HCT116 (cell line): ENCODE results near the gene GPX3. TPM values are rescaled to one million over a fixed set of nuclear protein-coding genes. Genes with fewer than 3 reads are reported as not detected.

Experiments used
- ATAC-seq: fragments of 200-7000 bp; cut with Tn5 transposase; 2 replicates; pipeline ENCODE4 v1.9.1; 2020; ENCODE audit warnings: mild to moderate bottlenecking, moderate library complexity
- BruUV-seq: library from RNA; stranded (reverse); fragments of 400-500 nt; replicated peaks from 2 replicates; lab custom pipeline; 2021; lab: Mats Ljungman, UMichigan
- CTCF ChIA-PET: fragments of 300-600 bp; sonication (Branson Sonifier 250); formaldehyde crosslinking; loops from one replicate; lab custom pipeline; 2021; ENCODE audit warnings: antibody characterized with exemption; lab: Charles Lee
- POLR2A ChIA-PET: fragments of 300-600, 350-600 bp; sonication (Branson Sonifier 250); formaldehyde crosslinking; loops from one replicate; lab custom pipeline; 2021; ENCODE audit warnings: antibody characterized with exemption; lab: Charles Lee
- RAD21 ChIA-PET, 2 experiments: fragments of 300-600 bp; sonication (Branson Sonifier 250); formaldehyde crosslinking; loops; one replicate each; lab custom pipeline; 2023; ENCODE audit warnings: low total read pairs in 2 of 2; ENCODE audit not compliant: uncharacterized antibody in 2 of 2, unreplicated experiment in 2 of 2, low non-redundant PET in 1 of 2; lab: Charles Lee
- DNase-seq: peaks from one replicate; pipeline ENCODE4 v3.0.0-alpha.2; 2010; ENCODE audit warnings: low read depth, low spot score
- H2AFZ ChIP-seq: fragments of 200-600 bp; shearing (Covaris generic), sonication (generic); 2 replicates; pipeline ENCODE4 v1.6.1; 2017; ENCODE audit warnings: low read depth, mixed run types, mixed read lengths, antibody characterized with exemption, low read length; ENCODE audit not compliant: poor library complexity, severe bottlenecking
- H3K27ac ChIP-seq: 2 replicates; pipeline ENCODE4 v1.5.1; 2012; ENCODE audit warnings: low read depth, low read length
- H3K27me3 ChIP-seq: fragments of 200-600 bp; sonication (generic); 2 replicates; pipeline ENCODE4 v1.6.1; 2016; ENCODE audit warnings: mixed run types, low read length, mixed read lengths; ENCODE audit not compliant: insufficient read depth
- H3K36me3 ChIP-seq, 2 experiments: fragments of 200-500 bp in 1 of 2; fragments of 200-600 bp in 1 of 2; sonication (Bioruptor generic) in 1 of 2; sonication (generic) in 1 of 2; 2 replicates each; pipeline versions ENCODE4 v1.5.1 to v1.6.1; 2014 to 2016; ENCODE audit warnings: low read length in 2 of 2, inconsistent platforms in 1 of 2, mixed read lengths in 1 of 2, mixed run types in 1 of 2; ENCODE audit not compliant: insufficient read depth in 2 of 2, control insufficient read depth in 1 of 2
- H3K4me1 ChIP-seq, 2 experiments: fragments of 200-600 bp in 1 of 2; sonication (generic) in 1 of 2; 2 replicates each; pipeline versions ENCODE4 v1.5.1 to v1.6.1; 2012 to 2017; ENCODE audit warnings: low read length in 2 of 2, inconsistent platforms in 1 of 2, mild to moderate bottlenecking in 1 of 2, mixed read lengths in 1 of 2, mixed run types in 1 of 2, moderate library complexity in 1 of 2; ENCODE audit not compliant: insufficient read depth in 2 of 2, control insufficient read depth in 1 of 2
- H3K4me2 ChIP-seq: fragments of 200-600 bp; sonication (generic); 2 replicates; pipeline ENCODE4 v1.6.1; 2017; ENCODE audit warnings: mixed run types, low read length, mixed read lengths
- H3K4me3 ChIP-seq, 2 experiments: fragments of 200-600 bp in 1 of 2; sonication (generic) in 1 of 2; replicated peaks in 1 of 2; 2 replicates each; pipeline ENCODE4 v1.5.1; 2011 to 2016; ENCODE audit warnings: low read length in 2 of 2, control low read depth in 1 of 2, low read depth in 1 of 2, mild to moderate bottlenecking in 1 of 2, mixed read lengths in 1 of 2, mixed run types in 1 of 2
- H3K79me2 ChIP-seq: fragments of 200-600 bp; sonication (generic); 2 replicates; pipeline ENCODE4 v1.6.1; 2017; ENCODE audit warnings: mild to moderate bottlenecking, mixed run types, low read length, moderate library complexity, mixed read lengths; ENCODE audit not compliant: insufficient read depth
- H3K9ac ChIP-seq: fragments of 200-600 bp; sonication (generic); 2 replicates; pipeline ENCODE4 v1.6.1; 2016; ENCODE audit warnings: low read length, mixed read lengths
- H3K9me2 ChIP-seq: fragments of 200-600 bp; sonication (generic), shearing (Covaris generic); 2 replicates; pipeline ENCODE4 v1.6.1; 2017; ENCODE audit warnings: mixed run types, mild to moderate bottlenecking, moderate library complexity; ENCODE audit not compliant: insufficient read depth
- H3K9me3 ChIP-seq, 2 experiments: fragments of 200-500 bp in 1 of 2; fragments of 200-600 bp in 1 of 2; sonication (Bioruptor generic) in 1 of 2; sonication (generic) in 1 of 2; 2 replicates each; pipeline ENCODE4 v1.6.1; 2014 to 2017; ENCODE audit warnings: low read length in 2 of 2, mixed read lengths in 2 of 2, inconsistent platforms in 1 of 2, low read depth in 1 of 2, mild to moderate bottlenecking in 1 of 2, mixed run types in 1 of 2, moderate library complexity in 1 of 2; ENCODE audit not compliant: control insufficient read depth in 1 of 2, insufficient read depth in 1 of 2
- H4K20me1 ChIP-seq: fragments of 200-600 bp; sonication (generic), shearing (Covaris generic); 2 replicates; pipeline ENCODE4 v1.6.1; 2017; ENCODE audit warnings: mixed run types, mild to moderate bottlenecking, moderate library complexity; ENCODE audit not compliant: insufficient read depth
- CBX3 ChIP-seq: IDR thresholded peaks from 2 replicates; pipeline ENCODE4 v1.6.1; 2012; ENCODE audit warnings: low read depth
- CEBPB ChIP-seq: IDR thresholded peaks from 2 replicates; pipeline ENCODE4 v1.6.1; 2012; ENCODE audit warnings: low read depth
- EGR1 ChIP-seq: IDR thresholded peaks from 2 replicates; pipeline ENCODE4 v1.6.1; 2012; ENCODE audit warnings: low read depth
- ELF1 ChIP-seq: IDR thresholded peaks from 2 replicates; pipeline ENCODE4 v1.6.1; 2012; ENCODE audit warnings: low read depth, borderline replicate concordance
- FOSL1 ChIP-seq: IDR thresholded peaks from 2 replicates; pipeline ENCODE4 v1.6.1; 2012; ENCODE audit warnings: low read depth
- POLR2A ChIP-seq: IDR thresholded peaks from 2 replicates; pipeline ENCODE4 v1.7.0; 2011; ENCODE audit warnings: borderline replicate concordance; ENCODE audit not compliant: insufficient read depth, insufficient read length; ENCODE audit errors: extremely low read depth
- POLR2AphosphoS5 ChIP-seq: IDR thresholded peaks from 2 replicates; pipeline ENCODE4 v1.6.1; 2011; ENCODE audit warnings: mild to moderate bottlenecking, low read depth, low read length, moderate library complexity
- RAD21 ChIP-seq: IDR thresholded peaks from 2 replicates; pipeline ENCODE4 v1.6.1; 2012; ENCODE audit warnings: low read depth, mild to moderate bottlenecking
- SIN3A ChIP-seq: IDR thresholded peaks from 2 replicates; pipeline ENCODE4 v1.6.1; 2012; ENCODE audit warnings: low read depth
- SP1 ChIP-seq: IDR thresholded peaks from 2 replicates; pipeline ENCODE4 v1.6.1; 2012; ENCODE audit warnings: low read depth
- SRF ChIP-seq: IDR thresholded peaks from 2 replicates; pipeline ENCODE4 v1.6.1; 2012; ENCODE audit warnings: low read depth
- TCF7L2 ChIP-seq: IDR thresholded peaks from 2 replicates; pipeline ENCODE4 v1.7.0; 2011; ENCODE audit warnings: borderline replicate concordance, inconsistent platforms; ENCODE audit not compliant: insufficient read depth, insufficient read length; ENCODE audit errors: extremely low read depth
- YY1 ChIP-seq: IDR thresholded peaks from 2 replicates; pipeline ENCODE4 v1.6.1; 2011; ENCODE audit warnings: low read length, low read depth, moderate library complexity, mild to moderate bottlenecking; ENCODE audit not compliant: insufficient replicate concordance; ENCODE audit errors: extremely low read depth
- ZFX ChIP-seq: fragments of 450-650 bp; IDR thresholded peaks from 2 replicates; pipeline ENCODE4 v1.6.1; 2017
- ZNF274 ChIP-seq: fragments of 200-500 bp; sonication (Bioruptor generic); IDR thresholded peaks from 2 replicates; pipeline ENCODE4 v1.6.1; 2014; ENCODE audit warnings: mild to moderate bottlenecking, low read depth, low read length, inconsistent platforms
- intact Hi-C: fragments of 100-400 bp; cut with micrococcal nuclease; formaldehyde crosslinking; loops from 2 replicates; pipeline ENCODE4 v1.10.0; 2022
- total RNA-seq: library from RNA; stranded (reverse); gene quantifications from one replicate; pipeline ENCODE4 v1.2.1, GENCODE V29; 2021; ENCODE audit not compliant: unreplicated experiment
- TF ChIP-seq, protein P1 (sequence below): IDR thresholded peaks from 2 replicates; pipeline ENCODE4 v1.6.1; 2012

The GPX3 gene
- total RNA-seq, 1 experiment from 2014 or later: 0.96 TPM

DNA sequence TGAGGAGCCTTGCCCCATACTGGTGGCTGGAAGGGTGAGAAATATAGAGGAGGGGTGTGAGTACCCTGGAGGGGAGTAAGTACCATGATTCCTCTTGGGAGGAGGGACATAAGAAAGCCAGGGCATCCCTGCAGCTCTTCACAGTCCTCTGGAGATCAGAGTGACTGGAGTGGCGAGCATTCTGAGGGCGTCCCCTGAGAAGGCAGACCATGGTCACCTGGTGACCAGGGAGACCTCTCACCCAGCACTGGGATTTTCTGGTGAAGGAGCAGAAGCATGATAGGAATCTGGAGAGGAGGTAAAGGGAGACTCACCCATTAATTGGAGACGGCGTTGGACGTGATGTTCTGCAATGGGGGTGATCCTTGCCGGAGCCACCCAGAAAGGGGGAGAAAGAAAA is 27.7 kb upstream of the GPX3 start (continued):
- TF ChIP-seq TCF7L2: no peak
- no peak for TF ChIP-seq YY1
- TF ChIP-seq, protein P1, sequence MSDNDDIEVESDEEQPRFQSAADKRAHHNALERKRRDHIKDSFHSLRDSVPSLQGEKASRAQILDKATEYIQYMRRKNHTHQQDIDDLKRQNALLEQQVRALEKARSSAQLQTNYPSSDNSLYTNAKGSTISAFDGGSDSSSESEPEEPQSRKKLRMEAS: no peak
- no peak for TF ChIP-seq SIN3A
- no peak for TF ChIP-seq SP1
- no peak for TF ChIP-seq CBX3
- TF ChIP-seq ZFX: no peak
- no peak for TF ChIP-seq ELF1
- no peak for TF ChIP-seq POLR2A
- TF ChIP-seq CEBPB: no peak
- no peak for TF ChIP-seq RAD21
- no peak for TF ChIP-seq EGR1
- TF ChIP-seq, all 23 proteins: peak for 0

DNA sequence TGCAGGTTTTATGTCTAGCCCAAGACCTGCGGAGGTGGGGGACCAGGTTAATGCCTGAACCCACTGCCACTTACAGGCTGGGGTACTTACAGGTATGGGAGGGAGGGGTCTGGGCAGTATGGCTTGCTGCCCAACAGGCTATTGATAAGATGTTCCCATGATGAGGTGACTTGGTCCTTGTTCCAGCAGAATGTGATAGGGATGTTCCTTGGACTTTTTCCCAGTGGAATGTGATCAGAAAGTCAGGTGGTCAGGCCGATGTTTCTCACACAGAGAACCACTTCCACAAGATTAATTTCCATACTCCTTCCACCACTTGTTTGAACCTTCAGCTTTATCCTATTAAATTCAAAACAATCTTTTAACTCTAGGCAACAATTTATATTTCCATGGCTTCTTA is 27.0 kb upstream of the GPX3 start:
- Histone ChIP-seq H3K9me2 (no peaks in the 10 kb centered on the region), H3K27me3 (no peaks in the 10 kb centered on the region), H3K4me3 (no peak overlapping the region), H3K9me3 (no peaks in the 10 kb centered on the region), H3K4me2 (no peak overlapping the region), H3K4me1 (no peaks in the 10 kb centered on the region), H3K27ac (no peak overlapping the region), H3K9ac (no peak overlapping the region)
- ATAC-seq: no peak
- intact Hi-C loops: no loop called here
- ChIA-PET POLR2A (no interaction called here), RAD21 (no interaction called here)
- TF ChIP-seq FOSL1 (no peak), YY1 (no peak), SRF (no peak), POLR2A (no peak), POLR2AphosphoS5 (no peak), ZNF274 (no peak)
- TF ChIP-seq, protein P1: no peak
- TF ChIP-seq, all 23 proteins: peak for 0
- no TSS peak for BruUV-seq
- no peak for DNase-seq
- no peaks in the 10 kb centered on the region for H4K20me1 ChIP-seq
- H2AFZ ChIP-seq: no peak overlapping the region
- H3K79me2 ChIP-seq: no peaks in the 10 kb centered on the region
- H3K36me3 ChIP-seq: no peaks in the 10 kb centered on the region
- CTCF ChIA-PET: no interaction called here
